ENCODE measurements around the gene ENOX2.

ENOX2 gene

GRCh38 chrX:130695931-130696330 lies 207.1 kb downstream of the ENOX2 start:
- FAIRE-seq, result no peak

GRCh38 chrX:130694983-130695382 lies 208.0 kb downstream of the ENOX2 start:
- no peak for FAIRE-seq

DNA sequence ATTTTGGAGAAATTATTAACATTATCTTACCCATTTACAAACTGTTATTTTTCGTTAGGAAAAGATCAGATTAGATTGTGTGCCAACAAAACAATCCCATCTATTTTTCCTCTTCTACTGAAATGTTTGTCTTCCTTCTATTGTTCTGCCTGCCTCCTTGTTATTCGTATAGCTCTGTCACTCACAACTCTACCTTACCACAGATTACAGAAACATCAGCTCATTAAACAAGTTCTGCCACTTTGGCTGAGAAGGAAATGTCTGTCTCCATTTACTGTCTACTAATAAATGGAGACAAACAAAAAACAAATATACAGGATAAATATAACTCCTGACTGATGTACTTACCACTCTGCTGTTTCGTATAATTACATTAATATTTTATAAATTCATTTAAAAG lies 211.4 kb downstream of the ENOX2 start:
- no peak for FAIRE-seq

- no peak for FAIRE-seq
These were observed 214.6 kb downstream of the ENOX2 start for GRCh38 chrX:130688360-130688759.

- no peak for FAIRE-seq
These were observed 220.0 kb downstream of the ENOX2 start for GRCh38 chrX:130682990-130683389.

GRCh38 chrX:130680164-130681035 lies 222.6 kb downstream of the ENOX2 start:
- FAIRE-seq, result peak; percentile 91

GRCh38 chrX:130676861-130677260 lies 226.1 kb downstream of the ENOX2 start:
- peak; percentile 87 for FAIRE-seq

- FAIRE-seq, result no peak
These were observed 230.8 kb downstream of the ENOX2 start for GRCh38 chrX:130672214-130672613.

GRCh38 chrX:130669233-130669632 lies 233.8 kb downstream of the ENOX2 start:
- no peak for FAIRE-seq

- FAIRE-seq, result no peak
These were observed 237.7 kb downstream of the ENOX2 start for GRCh38 chrX:130665263-130665662.

DNA sequence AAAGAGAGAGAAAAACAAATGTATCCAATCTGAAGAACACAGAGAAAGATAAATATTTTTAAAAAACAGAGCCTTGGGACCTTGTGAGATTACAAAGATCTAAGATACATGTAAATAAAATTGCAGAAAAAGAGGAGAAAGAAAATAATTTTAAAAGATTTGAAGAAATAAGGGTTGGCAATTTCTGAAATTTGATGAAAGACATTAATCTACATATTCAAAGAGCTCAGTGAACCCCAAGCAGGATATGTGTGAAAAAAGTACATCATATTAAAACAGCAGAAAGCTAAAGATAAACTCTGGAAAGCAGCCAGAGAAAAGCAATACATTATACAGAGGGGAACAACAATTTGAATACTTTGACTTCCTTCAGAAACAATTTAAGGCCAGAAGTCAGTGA lies 244.7 kb downstream of the ENOX2 start:
- no peak for FAIRE-seq

GRCh38 chrX:130654409-130654950 lies 248.5 kb downstream of the ENOX2 start:
- FAIRE-seq, result no peak

DNA sequence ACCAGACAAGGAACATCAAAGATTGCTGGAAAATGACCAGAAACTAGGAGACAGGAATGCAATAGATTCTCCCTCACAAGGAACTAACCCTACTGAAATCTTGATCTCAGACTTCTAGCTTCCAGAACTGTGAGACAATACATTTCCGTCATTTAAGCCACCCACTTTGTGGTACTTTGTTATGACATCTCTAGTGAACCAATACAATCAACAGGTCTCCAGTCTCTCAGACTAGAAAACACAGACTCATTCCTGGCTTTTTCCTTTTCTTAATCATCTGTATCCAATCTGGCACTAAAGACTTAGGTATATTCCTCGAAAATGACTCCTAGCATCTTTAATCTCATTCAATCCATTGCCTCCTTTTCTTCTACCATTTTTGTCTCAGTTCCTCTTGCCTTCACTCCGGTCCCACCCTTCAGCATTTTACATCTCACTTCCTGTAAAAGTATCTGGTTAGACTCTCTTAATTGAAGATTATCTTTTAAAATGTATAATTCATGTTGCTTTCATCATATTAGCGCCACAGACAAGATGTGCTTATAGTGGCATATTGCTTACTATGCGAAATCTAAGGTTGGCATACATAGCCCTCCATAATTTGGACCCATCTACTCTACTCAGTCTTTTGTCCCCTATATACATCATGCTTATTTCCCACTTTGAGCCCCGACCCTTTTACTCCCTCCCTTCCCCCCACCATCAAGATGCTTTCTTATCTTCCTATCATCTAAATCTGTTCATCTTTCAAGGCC lies 250.0 kb downstream of the ENOX2 start:
- FAIRE-seq, result no peak

DNA sequence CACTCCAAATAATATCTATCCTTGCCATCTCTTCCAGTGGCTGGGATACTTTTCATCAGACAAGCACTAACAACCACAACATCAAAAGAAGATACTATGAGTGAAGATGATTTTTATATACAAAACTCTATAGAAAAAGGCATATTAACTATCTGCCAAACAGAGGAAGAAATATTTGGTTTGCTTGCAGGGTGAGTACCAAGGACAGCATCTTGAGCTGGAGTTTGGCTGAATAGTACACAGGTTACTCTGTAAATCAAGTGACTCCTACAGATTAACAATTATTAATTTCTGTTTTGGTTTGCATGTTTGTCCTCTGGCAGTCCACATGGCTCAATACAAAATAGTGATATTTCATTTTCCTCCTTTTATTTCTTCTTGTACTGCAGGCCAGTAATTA lies 253.3 kb downstream of the ENOX2 start:
- no peak for FAIRE-seq

GRCh38 chrX:130647468-130647867 lies 255.5 kb downstream of the ENOX2 start:
- FAIRE-seq, result no peak

DNA sequence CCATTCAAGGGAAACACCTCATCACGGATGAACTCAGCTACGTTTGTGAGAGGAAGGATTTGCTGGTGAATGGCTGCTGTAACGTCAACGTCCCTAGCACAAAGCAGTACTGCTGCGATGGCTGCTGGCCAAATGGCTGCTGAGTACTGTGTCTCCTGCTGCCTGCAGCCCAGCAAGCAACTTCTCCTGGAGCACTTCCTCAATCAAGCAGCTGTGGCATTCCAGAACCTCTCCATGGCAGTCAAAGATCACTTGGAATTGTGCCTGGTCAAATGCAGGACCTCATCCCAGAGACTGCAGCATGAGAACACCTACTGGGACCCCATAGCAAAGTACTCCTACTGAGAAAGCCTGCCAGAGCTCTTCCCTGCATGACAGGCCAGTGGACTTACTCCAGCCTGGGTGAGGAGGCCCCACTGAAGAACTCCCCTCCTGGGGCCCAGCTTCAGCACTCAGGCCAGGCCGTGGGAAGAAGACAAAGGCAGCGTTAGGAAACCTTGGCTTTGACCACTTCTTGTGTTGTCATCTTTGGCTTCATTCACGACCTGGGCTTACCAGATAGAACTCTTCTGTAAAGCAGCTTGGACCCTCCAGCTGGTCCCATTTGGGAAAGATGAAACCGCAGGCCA lies 256.9 kb downstream of the ENOX2 start:
- no peak for FAIRE-seq

- FAIRE-seq, result no peak
These were observed 265.4 kb downstream of the ENOX2 start for GRCh38 chrX:130637591-130637990.

GRCh38 chrX:130636277-130636676 lies 266.7 kb downstream of the ENOX2 start:
- no peak for FAIRE-seq

DNA sequence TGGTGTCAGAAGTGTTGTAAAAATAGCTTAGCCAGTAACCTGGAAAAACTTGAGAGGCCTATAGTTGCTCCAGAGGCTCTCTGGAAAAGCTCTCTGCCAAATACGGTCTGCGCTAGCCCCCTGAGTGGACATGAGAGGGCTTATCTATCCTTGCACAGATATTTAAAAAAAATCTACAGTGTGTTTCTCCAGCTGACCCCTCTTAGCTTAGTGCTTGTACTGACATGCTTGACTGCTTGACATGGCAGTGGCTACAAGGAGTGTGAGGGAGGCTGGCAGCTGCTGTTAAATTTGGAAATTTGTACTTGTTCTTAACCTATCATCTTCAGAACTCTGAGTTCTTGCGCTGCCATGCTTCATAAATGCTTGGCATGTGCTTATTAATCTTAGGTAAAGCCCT lies 272.0 kb downstream of the ENOX2 start:
- no peak for FAIRE-seq

DNA sequence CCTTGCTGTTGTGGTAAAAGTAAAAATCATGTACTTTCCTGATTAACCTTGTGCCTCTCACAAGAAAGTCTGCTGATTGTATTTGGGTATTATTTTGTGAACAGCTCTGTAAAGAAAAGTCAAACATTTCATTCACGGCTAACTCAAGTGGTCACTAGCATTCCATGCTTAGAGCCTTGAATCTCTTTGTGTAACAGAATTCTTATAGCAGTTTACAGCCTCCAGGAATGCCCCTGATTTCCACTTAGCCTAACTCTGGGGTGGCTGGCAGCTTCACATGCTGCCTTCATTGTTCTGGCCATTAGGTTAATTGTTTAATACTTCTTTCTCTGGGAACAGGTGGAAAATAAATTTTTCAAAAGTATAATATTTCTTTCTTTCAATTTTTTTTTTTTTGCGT lies 274.5 kb downstream of the ENOX2 start:
- FAIRE-seq, result no peak

- FAIRE-seq, result no peak
These were observed 276.5 kb downstream of the ENOX2 start for GRCh38 chrX:130626521-130626920.

DNA sequence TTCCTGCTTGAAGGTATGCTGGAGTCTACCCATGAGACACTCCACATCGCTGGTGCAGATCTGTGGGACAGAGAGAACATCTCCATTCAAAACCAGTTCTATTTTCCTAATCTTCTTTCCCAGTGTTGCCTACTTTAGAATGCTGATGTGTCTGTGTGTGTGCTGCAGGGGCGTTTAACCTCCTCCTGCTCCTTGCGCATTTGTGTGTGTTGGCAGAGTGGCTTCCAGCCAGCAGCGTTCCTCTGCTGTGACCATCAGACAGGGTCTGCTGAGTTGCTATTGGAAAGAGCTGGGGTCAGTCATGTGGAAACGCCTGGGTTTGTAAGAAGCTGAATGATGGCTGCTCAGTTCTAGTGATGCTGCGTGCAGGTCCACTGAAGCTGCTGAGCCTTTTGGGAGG lies 277.6 kb downstream of the ENOX2 start:
- FAIRE-seq, result no peak

DNA sequence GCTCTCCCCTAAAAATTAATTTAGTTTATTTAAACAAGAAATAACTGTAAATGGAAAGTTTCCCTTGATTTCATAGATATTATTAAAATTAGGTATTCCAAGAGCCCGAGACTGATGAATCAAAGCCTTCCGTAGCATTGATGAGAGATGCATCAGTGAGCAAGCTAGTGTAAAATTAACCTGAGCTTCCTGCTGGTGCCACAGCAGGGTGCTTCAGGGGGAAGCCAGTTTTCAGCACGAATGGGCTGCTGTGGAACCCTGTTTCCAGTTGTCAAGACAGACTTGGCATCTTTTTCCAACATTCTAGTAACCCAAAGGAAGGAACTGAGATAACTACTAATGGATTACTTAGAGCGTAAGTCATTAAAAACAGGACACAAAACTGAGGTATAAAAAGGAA lies 279.5 kb downstream of the ENOX2 start:
- FAIRE-seq, result no peak

DNA sequence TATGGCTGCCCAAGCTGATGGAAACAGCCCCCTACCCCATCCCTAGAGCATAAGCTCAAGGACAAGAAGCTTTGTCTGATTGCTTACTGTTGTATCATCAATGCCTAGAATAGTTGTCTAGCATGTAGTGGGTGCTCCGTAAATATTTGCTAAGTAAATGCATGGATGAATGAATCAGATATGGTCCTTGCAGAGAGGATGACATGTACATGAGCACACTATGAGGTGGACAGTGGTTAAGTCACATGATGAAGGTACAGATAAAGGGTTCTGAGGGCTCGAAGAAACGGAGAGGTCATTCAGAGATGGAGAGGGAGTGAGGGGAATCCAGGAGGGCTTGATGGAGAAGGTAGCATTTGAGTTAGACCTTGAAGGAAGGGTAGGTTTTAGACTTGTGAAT lies 287.1 kb downstream of the ENOX2 start:
- no peak for FAIRE-seq

All from islet of Langerhans (tissue), 1 donor.